IMR-90 (cell line): ENCODE measurements around the gene TIAM2.

Source experiments
- CHD1 ChIP-seq: IDR thresholded peaks from 2 replicates; pipeline ENCODE4 v1.6.1; 2012; ENCODE audit warnings: low read depth, low read length, improper control_type of control experiment
- MAZ ChIP-seq: IDR thresholded peaks from 2 replicates; pipeline ENCODE4 v1.6.1; 2012; ENCODE audit warnings: low read depth, mild to moderate bottlenecking, low read length, improper control_type of control experiment, moderate library complexity, borderline replicate concordance
- POLR2A ChIP-seq: IDR thresholded peaks from 2 replicates; pipeline ENCODE4 v1.6.1; 2012; ENCODE audit warnings: mild to moderate bottlenecking, low read depth, low read length
- RAD21 ChIP-seq: IDR thresholded peaks from 2 replicates; pipeline ENCODE4 v1.6.1; 2012; ENCODE audit warnings: low read length, improper control_type of control experiment
- RFX5 ChIP-seq: IDR thresholded peaks from 2 replicates; pipeline ENCODE4 v1.8.0; 2012; ENCODE audit warnings: low read depth, mild to moderate bottlenecking, low read length, moderate library complexity
- SMC3 ChIP-seq: fragments of 150-350 bp; IDR thresholded peaks from 2 replicates; pipeline ENCODE4 v1.6.1; 2016; ENCODE audit warnings: low read depth, mild to moderate bottlenecking, antibody characterized with exemption, low read length, moderate library complexity
- TF ChIP-seq, protein P1 (sequence below): conservative IDR thresholded peaks from 2 replicates; pipeline ENCODE4 v1.5.1; 2012; ENCODE audit warnings: mild to moderate bottlenecking, low read depth, low read length, improper control_type of control experiment

DNA sequence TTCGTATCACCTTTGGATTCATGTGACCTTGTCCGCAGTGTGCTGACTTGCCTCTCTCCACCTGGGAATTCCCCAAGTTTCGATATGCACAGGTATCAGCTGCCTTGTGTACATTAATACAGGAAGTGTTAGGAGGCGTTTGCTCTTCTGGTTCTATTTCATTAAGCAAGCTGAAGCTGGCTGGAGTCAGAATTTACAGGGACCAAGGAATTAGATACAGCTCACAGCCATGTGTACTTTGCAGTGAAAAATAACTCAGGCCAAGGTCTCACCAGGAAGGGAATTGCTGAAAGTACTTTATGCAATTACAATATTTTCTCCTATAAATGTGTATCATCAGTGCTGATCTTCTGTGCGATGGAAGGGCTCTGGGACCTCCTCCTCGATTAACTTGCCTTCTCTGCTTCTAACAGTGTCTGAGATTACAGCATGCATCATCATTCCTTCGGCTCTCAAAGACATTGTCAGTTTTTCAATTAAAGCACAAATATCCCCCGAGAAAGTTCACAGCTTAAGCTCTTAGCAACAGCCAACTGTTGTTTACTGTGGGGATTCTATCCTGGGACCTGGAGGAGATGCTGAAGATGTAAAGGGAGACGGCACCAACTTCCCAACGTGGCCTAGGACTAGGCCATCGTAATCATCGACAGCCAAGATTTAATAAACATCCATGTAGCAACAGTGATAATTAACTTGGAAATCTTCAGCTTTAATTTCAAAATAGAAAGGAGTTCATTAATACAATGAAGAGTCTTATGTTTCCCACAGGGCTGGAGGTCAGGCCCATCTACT lies 13.8 kb upstream of the TIAM2 start:
- TF ChIP-seq RFX5 (no peak), POLR2A (no peak), MAZ (no peak), RAD21 (no peak), CHD1 (no peak), SMC3 (no peak)
- TF ChIP-seq, protein P1, sequence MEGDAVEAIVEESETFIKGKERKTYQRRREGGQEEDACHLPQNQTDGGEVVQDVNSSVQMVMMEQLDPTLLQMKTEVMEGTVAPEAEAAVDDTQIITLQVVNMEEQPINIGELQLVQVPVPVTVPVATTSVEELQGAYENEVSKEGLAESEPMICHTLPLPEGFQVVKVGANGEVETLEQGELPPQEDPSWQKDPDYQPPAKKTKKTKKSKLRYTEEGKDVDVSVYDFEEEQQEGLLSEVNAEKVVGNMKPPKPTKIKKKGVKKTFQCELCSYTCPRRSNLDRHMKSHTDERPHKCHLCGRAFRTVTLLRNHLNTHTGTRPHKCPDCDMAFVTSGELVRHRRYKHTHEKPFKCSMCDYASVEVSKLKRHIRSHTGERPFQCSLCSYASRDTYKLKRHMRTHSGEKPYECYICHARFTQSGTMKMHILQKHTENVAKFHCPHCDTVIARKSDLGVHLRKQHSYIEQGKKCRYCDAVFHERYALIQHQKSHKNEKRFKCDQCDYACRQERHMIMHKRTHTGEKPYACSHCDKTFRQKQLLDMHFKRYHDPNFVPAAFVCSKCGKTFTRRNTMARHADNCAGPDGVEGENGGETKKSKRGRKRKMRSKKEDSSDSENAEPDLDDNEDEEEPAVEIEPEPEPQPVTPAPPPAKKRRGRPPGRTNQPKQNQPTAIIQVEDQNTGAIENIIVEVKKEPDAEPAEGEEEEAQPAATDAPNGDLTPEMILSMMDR, result no peak
